Mucosa of descending colon (tissue), 3 donors: ENCODE measurements around the gene MYO3B. TPM values are rescaled to one million over a fixed set of nuclear protein-coding genes. Genes with fewer than 3 reads are reported as not detected.

ENCODE experiments used
- ATAC-seq: fragments of 200-7000 bp; cut with Tn5 transposase; one replicate; pipeline ENCODE4 v1.9.1; 2020; ENCODE audit warnings: mild to moderate bottlenecking, moderate library complexity
- DNase-seq, 3 donors: peaks; one replicate each; pipeline ENCODE4 v3.0.0-alpha.2; 2020
- H3K36me3 ChIP-seq: fragments of 200-600 bp; one replicate; pipeline ENCODE4 v1.8.0; 2021; ENCODE audit warnings: low read depth, mild to moderate bottlenecking
- H3K4me1 ChIP-seq: fragments of 200-600 bp; one replicate; pipeline ENCODE4 v1.8.0; 2021; ENCODE audit warnings: low read depth, mild to moderate bottlenecking
- H3K4me3 ChIP-seq: fragments of 200-600 bp; one replicate; pipeline ENCODE4 v1.8.0; 2021; ENCODE audit warnings: mild to moderate bottlenecking
- H3K9me3 ChIP-seq: fragments of 200-600 bp; one replicate; pipeline ENCODE4 v1.8.0; 2021; ENCODE audit warnings: mild to moderate bottlenecking
- intact Hi-C, 2 donors: fragments of 100-400 bp; cut with DNase I in 1 of 2; cut with micrococcal nuclease in 1 of 2; formaldehyde crosslinking; loops; one replicate each; pipeline versions ENCODE4 v1.11.0 to v1.11.1; 2022; cut with DNase I, micrococcal nuclease
- total RNA-seq, 3 donors: library from RNA; stranded (reverse); fragmentation: NEBNext Ultra II Directional in 2 of 3; extraction: Animal tissue kit (Norgen Biotek cat#: 25700) in 2 of 3; gene quantifications; one replicate each; pipeline versions ENCODE4 v1.2.1 to v1.2.4, GENCODE V29; 2021 to 2023
- TF ChIP-seq, protein P1 (sequence below): fragments of 200-600 bp; IDR thresholded peaks from one replicate; pipeline ENCODE4 v1.8.0; 2022; ENCODE audit warnings: antibody characterized with exemption, mild to moderate bottlenecking
- donor health status: DM: no; HTN: no; CAD: no; lungs with moderate emphysema.
- donor health status: DM: no; HTN: no; CAD: no.
- donor health status: DM: no; HTN: yes; CAD: no.

The MYO3B gene
- total RNA-seq, 3 donors from 2014 or later = 0.06 to 0.39 (median 0.09) TPM

DNA sequence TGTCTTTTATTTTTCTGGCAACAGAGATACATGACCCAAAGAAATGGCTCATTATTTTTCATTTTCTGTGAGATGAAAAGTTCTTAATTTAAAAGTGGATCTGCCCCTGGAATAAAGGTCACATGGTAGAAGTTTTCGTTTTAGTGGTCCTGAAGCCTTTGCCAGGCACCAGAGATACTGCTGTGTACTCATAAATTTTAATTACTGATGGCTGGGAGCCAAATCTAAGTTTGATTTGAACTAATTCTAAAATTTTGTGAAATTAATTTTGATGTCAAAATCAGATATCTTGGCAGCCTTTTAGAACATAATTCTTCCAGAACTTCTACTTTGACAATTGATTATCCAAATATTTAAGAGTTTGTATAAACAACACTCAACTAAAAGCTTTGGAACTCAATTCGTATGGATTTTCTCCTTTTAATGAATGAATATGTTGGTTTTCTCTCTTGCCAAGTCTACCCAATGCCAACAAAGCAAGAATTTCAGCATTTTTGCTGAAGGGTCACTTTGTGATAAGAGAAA lies 408.7 kb downstream of the MYO3B start:
- DNase-seq = no peak
- Histone ChIP-seq H3K36me3 (no peaks in the 10 kb centered on the region), H3K4me3 (no peak overlapping the region), H3K4me1 (no peaks in the 10 kb centered on the region), H3K9me3 (no peaks in the 10 kb centered on the region)
- ATAC-seq = no peak
- TF ChIP-seq, protein P1, sequence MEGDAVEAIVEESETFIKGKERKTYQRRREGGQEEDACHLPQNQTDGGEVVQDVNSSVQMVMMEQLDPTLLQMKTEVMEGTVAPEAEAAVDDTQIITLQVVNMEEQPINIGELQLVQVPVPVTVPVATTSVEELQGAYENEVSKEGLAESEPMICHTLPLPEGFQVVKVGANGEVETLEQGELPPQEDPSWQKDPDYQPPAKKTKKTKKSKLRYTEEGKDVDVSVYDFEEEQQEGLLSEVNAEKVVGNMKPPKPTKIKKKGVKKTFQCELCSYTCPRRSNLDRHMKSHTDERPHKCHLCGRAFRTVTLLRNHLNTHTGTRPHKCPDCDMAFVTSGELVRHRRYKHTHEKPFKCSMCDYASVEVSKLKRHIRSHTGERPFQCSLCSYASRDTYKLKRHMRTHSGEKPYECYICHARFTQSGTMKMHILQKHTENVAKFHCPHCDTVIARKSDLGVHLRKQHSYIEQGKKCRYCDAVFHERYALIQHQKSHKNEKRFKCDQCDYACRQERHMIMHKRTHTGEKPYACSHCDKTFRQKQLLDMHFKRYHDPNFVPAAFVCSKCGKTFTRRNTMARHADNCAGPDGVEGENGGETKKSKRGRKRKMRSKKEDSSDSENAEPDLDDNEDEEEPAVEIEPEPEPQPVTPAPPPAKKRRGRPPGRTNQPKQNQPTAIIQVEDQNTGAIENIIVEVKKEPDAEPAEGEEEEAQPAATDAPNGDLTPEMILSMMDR = no peak
- intact Hi-C loops = no loop called here

DNA sequence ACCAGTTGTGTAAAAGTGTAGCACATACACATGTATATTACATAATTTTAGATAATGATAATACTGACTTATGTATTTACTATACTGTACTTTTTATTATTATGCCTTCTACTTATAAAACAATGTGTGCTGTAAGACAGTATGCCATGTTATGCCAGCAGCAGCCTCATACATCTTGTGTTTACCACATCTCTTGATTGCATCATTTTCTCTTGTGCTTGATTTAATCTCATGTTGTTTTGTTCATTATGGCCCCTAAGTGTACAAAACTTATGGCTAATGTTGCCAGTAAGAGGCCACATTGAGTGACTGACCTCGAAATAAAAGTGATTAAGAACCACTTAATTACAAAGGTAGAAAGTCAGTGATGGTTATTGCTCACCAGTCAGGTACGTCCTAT lies 409.2 kb downstream of the MYO3B start:
- ATAC-seq = no peak
- Histone ChIP-seq H3K36me3 (no peaks in the 10 kb centered on the region), H3K9me3 (no peaks in the 10 kb centered on the region), H3K4me3 (no peak overlapping the region), H3K4me1 (no peaks in the 10 kb centered on the region)
- intact Hi-C loops = no loop called here
- TF ChIP-seq, protein P1 = no peak
- no peak for DNase-seq

DNA sequence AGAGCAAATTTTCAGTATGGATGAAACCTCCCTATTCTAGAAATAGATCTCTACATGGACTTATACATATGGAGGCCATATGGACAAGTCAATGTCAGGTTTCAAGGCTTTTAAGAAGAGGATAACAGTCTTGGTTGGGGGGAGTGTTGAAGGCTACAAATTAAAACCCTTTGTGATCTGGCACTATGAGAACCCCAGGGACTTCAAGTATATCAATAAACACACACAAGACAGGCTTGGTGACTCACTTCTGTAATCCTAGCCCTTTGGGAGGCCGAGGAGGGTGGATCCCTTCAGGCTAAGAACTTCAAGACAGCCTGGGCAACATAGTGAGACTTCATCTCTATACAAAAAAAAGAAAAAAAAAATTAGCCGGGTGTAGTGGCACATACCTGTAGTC lies 410.0 kb downstream of the MYO3B start:
- Histone ChIP-seq H3K9me3 (no peaks in the 10 kb centered on the region), H3K4me1 (no peaks in the 10 kb centered on the region), H3K4me3 (no peak overlapping the region), H3K36me3 (no peaks in the 10 kb centered on the region)
- intact Hi-C loops = no loop called here
- ATAC-seq = no peak
- TF ChIP-seq, protein P1 = no peak
- no peak for DNase-seq

DNA sequence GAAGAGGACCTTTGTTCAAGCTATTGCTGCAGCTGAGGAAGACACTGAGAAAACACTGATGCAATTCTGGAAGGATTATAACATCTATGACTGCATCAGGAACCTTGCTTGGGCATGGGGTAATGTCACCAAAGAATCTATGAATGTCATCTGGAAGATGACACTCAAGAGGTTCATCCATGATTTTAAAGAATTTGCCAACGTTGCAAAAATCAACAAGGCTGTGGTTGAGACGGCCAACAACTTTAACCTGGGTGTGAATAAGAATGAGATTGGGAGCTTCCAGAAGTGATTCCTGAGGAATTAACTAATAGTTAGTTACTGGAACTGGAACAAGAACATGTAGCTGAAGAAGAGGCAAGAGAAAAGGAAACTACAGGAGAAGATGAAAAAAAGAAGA lies 410.8 kb downstream of the MYO3B start:
- Histone ChIP-seq H3K9me3 (no peaks in the 10 kb centered on the region), H3K36me3 (no peaks in the 10 kb centered on the region), H3K4me3 (no peak overlapping the region), H3K4me1 (no peaks in the 10 kb centered on the region)
- TF ChIP-seq, protein P1 = no peak
- intact Hi-C loops = no loop called here
- DNase-seq = no peak
- no peak for ATAC-seq

DNA sequence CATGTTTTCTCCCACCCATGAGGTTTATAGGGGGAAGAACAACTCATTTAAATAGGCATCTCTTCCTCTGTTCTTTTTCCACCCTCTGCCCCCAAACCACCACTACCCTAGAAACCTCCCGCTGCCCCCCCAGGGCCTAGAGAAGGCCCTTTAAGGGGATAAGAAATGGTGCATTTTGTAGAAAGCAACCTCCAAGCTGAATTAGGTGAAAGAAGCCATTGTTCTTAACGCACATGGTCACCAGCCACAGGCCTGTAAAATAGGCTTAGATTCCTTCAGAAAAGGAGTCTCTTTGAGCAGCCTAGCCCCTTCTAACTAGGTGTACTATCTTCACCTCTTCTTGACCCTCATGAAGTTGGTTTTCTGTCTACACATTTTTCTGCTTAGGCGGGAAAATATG lies 418.6 kb downstream of the MYO3B start:
- Histone ChIP-seq H3K36me3 (no peaks in the 10 kb centered on the region), H3K4me3 (no peak overlapping the region), H3K9me3 (no peaks in the 10 kb centered on the region), H3K4me1 (no peaks in the 10 kb centered on the region)
- TF ChIP-seq, protein P1 = no peak
- DNase-seq (no peak), ATAC-seq (no peak)
- intact Hi-C loops = no loop called here

DNA sequence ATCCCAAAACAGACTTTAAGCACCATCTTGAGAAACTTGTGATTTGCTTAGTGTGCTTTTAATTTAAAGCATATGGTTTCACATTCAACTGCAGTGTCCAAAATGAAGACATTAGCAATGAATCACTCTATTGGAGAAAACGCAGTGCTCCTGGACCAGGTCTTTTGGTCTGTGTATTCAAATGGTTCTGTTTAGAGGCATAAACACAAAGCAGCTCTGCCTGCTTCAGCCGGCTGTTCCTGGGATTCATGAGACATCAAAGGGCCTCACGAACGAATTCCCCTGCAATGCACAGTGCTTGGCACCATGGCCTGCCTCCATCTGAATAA lies 420.1 kb downstream of the MYO3B start:
- intact Hi-C loops = no loop called here
- TF ChIP-seq, protein P1 = no peak
- Histone ChIP-seq H3K4me3 (no peak overlapping the region), H3K4me1 (no peaks in the 10 kb centered on the region), H3K9me3 (no peaks in the 10 kb centered on the region), H3K36me3 (no peaks in the 10 kb centered on the region)
- DNase-seq = no peak
- ATAC-seq = no peak
